Right lobe of liver (tissue), 6 donors: ENCODE data around the gene HYAL1. TPM values are rescaled to one million over a fixed set of nuclear protein-coding genes. Genes with fewer than 3 reads are reported as not detected.

Source experiments
- ATAC-seq, 4 donors: fragments of 200-7000 bp; cut with Tn5 transposase; one replicate each; pipeline ENCODE4 v1.9.1; 2020; ENCODE audit warnings: mild to moderate bottlenecking in 4 of 4, moderate library complexity in 4 of 4
- DNase-seq, 3 donors: peaks; one replicate each; pipeline ENCODE4 v3.0.0-alpha.2; 2020
- H3K27ac ChIP-seq, 3 donors: fragments of 200-600 bp; one replicate each; pipeline ENCODE4 v1.8.0; 2022
- H3K27me3 ChIP-seq, 2 donors: fragments of 200-600 bp; one replicate each; pipeline ENCODE4 v1.8.0; 2022
- H3K36me3 ChIP-seq, 4 donors: fragments of 200-600 bp; sonication (generic) in 1 of 4; one replicate each; pipeline versions ENCODE4 v1.5.1 to v1.8.0; 2017 to 2022; ENCODE audit warnings: control low read depth in 1 of 4
- H3K4me1 ChIP-seq, 4 donors: fragments of 200-600 bp; sonication (generic) in 1 of 4; one replicate each; pipeline versions ENCODE4 v1.5.1 to v1.8.0; 2017 to 2022; ENCODE audit warnings: control low read depth in 1 of 4
- H3K4me3 ChIP-seq, 3 donors: fragments of 200-600 bp; one replicate each; pipeline ENCODE4 v1.8.0; 2022
- H3K9me3 ChIP-seq, 4 donors: fragments of 200-600 bp; sonication (generic) in 1 of 4; one replicate each; pipeline versions ENCODE4 v1.5.1 to v1.8.0; 2017 to 2022; ENCODE audit warnings: control low read depth in 1 of 4
- POLR2A ChIP-seq: fragments of 450-650 bp; IDR thresholded peaks from one replicate; pipeline ENCODE4 v1.6.1; 2017; ENCODE audit warnings: antibody characterized with exemption, mild to moderate bottlenecking
- WGBS: methylation state at CpG from one replicate; pipeline ENCODE4 v1.1.6; 2018; ENCODE audit warnings: low coverage, low lambda C conversion rate; ENCODE audit not compliant: insufficient coverage; ENCODE audit errors: missing lambda C conversion rate; 5-methylcytosine and 5-hydroxymethylcytosine counted together
- intact Hi-C, 2 donors: fragments of 100-400 bp; cut with DNase I; formaldehyde crosslinking; loops; one replicate each; pipeline versions ENCODE4 v1.11.2 to v1.14.1; 2022
- total RNA-seq, 6 experiments: library from RNA; depleted of rRNA in 2 of 6; stranded (reverse); fragments of >200 nt in 2 of 6; fragmentation: NEBNext Ultra II Directional in 3 of 6; extraction: Animal tissue kit (Norgen Biotek cat#: 25700) in 3 of 6; gene quantifications; one replicate each; pipeline versions ENCODE4 v1.1.0 to v1.2.4, GENCODE V29; 2016 to 2023
- TF ChIP-seq, protein P1 (sequence below), 4 donors: fragments of 200-600 bp in 3 of 4; fragments of 450-650 bp in 1 of 4; IDR thresholded peaks; one replicate each; pipeline versions ENCODE4 v1.5.1 to v1.8.0; 2016 to 2022; ENCODE audit warnings: antibody characterized with exemption in 4 of 4, mild to moderate bottlenecking in 2 of 4
- donor health status: DM: no; HTN: yes; CAD: no.
- donor health status: DM: no; HTN: no; CAD: no.
- donor health status: DM: no; HTN: no; CAD: no.
- donor health status: DM: no; HTN: yes; CAD: no.
- donor health status: DM: no; HTN: yes; CAD: no.

The HYAL1 gene
- total RNA-seq, 6 experiments from 2014 or later = 90.6 to 157 (median 136) TPM

DNA sequence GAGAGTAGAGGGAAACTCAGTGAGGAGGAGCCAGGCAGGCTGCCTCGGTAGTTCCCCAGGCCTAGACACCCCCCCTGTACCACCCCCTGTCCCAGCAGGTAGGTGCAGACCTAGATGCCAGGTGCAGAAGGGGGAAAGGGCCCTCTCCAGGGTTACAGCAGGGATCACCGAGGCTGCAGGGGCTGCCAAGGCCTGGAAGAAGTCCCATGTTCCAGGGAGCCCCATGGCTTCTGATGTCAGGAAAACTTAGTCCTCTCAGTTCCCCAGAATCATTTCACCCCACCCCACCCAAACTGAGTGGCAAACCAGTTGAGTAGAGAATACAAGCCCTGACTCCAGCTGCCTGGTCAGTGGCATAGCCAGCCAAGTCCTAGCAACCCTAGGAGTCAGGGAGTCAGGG is 41.9 kb downstream of the HYAL1 start:
- Histone ChIP-seq H3K27me3 (no peaks in the 10 kb centered on the region), H3K9me3 (no peaks in the 10 kb centered on the region), H3K4me1 (peaks cover 0 to 10% (median 0%) of the 10 kb centered on the region in 4 donors), H3K27ac (no peak overlapping the region), H3K4me3 (no peak overlapping the region), H3K36me3 (peaks cover 0 to 18% (median 13%) of the 10 kb centered on the region in 4 donors)
- no CpG with 5 or more reads among the region's 2 CpGs for WGBS
- intact Hi-C loops = loop anchor here in 1 of 2 donors (10.0 kb wide), 1 partner anchor 137 kb away; no protein-coding TSS in a partner anchor
- ATAC-seq (no peak), DNase-seq (no peak)
- no peak for TF ChIP-seq POLR2A
- TF ChIP-seq, protein P1, sequence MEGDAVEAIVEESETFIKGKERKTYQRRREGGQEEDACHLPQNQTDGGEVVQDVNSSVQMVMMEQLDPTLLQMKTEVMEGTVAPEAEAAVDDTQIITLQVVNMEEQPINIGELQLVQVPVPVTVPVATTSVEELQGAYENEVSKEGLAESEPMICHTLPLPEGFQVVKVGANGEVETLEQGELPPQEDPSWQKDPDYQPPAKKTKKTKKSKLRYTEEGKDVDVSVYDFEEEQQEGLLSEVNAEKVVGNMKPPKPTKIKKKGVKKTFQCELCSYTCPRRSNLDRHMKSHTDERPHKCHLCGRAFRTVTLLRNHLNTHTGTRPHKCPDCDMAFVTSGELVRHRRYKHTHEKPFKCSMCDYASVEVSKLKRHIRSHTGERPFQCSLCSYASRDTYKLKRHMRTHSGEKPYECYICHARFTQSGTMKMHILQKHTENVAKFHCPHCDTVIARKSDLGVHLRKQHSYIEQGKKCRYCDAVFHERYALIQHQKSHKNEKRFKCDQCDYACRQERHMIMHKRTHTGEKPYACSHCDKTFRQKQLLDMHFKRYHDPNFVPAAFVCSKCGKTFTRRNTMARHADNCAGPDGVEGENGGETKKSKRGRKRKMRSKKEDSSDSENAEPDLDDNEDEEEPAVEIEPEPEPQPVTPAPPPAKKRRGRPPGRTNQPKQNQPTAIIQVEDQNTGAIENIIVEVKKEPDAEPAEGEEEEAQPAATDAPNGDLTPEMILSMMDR (IDR thresholded peaks at IDR 0.05) = no peak

DNA sequence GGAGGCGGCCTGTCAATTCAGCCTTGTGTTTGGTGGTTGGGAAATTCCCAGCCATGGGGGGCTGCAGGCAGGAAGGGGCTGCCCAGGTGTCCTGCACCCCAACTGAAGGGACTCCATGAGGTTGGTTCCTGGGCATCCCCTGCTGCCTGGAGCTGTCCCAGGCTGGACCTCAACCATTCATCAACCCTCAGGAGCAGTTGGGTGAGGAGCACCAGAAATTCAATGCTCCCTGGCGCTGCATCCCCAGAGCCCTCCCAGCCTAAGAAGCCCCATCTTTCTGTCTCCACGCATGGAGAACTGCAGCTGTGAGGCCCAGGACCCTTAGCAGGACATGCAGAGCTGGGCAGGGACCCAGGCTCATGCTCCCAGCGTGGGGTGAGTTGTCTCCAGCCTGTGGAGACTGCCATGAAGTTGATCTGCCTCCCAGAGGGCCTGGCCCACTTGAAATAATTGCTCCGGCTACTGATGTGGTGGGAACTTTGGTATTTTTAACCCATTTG is 42.4 kb downstream of the HYAL1 start:
- Histone ChIP-seq H3K9me3 (no peaks in the 10 kb centered on the region), H3K4me1 (peaks cover 0 to 10% (median 0%) of the 10 kb centered on the region in 4 donors), H3K4me3 (no peak overlapping the region), H3K27ac (peak overlapping the region; percentile 91 to 95 (median 95)), H3K27me3 (no peaks in the 10 kb centered on the region), H3K36me3 (peaks cover 0 to 23% (median 17%) of the 10 kb centered on the region in 4 donors)
- ATAC-seq (no peak), DNase-seq (no peak)
- TF ChIP-seq, protein P1 (IDR thresholded peaks at IDR 0.05) = no peak
- TF ChIP-seq POLR2A = no peak
- intact Hi-C loops = loop anchor here in 1 of 2 donors (10.0 kb wide), 1 partner anchor 136 kb away; no protein-coding TSS in a partner anchor
- WGBS = no CpG with 5 or more reads among the region's 5 CpGs

DNA sequence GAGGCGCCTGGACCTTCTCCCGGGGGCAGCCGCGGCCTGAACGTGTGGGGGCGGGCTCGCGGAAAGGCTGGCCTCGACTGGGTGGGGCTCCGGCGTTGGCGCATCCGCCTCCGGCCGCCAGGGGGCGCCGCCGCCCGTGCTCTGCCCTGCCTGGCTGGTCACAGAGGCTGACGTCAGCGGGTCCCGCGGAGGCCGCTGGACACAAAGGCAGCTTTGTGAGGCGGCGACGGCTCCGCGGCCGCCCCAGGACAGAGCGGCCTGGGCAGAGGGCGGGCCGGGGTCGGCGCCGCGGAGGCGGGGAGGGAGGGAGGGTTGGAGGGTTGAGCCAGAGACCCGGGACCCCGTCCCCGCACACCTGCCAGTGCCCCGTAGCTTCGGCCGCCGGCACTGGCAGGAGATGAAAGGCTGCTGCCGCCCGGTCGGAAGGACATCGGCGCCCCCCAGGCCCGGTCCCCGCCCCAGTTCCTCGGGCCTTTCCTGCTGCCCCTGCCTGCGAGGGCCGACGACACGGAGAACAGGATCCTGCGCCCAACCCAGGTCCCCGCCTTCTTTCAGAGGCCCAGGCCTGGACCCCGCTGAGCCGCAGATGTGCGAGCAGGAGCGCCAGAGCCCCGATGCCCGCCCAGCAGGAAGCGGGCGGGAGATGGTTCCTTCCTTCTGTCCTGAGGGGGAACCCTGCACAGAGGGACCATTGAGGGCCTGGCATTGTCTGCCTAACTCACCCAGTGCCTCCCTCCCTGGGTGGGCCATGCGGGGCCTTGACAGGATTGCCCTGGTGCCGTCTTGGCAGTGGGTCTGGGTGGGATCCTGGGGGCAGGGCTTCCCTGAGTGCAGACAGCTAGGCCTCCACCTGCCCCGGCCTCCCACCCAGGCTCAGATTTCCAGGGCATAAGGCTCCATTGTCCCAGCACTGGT is 43.1 kb downstream of the HYAL1 start:
- peak overlapping the region; percentile 91 to 95 (median 95) for H3K27ac ChIP-seq
- peak overlapping the region; percentile 52 to 60 (median 56) for H3K4me3 ChIP-seq
- no CpG with 5 or more reads among the region's 70 CpGs for WGBS
- intact Hi-C loops = loop anchor here in 1 of 2 donors (10.0 kb wide), 1 partner anchor 135 kb away; no protein-coding TSS in a partner anchor
- no peaks in the 10 kb centered on the region for H3K9me3 ChIP-seq
- peak; percentile 94 to 96 (median 95) for DNase-seq
- peak; percentile 83 to 96 (median 90) for ATAC-seq
- H3K4me1 ChIP-seq = peaks cover 0 to 13% (median 2%) of the 10 kb centered on the region in 4 donors
- H3K27me3 ChIP-seq = no peaks in the 10 kb centered on the region
- H3K36me3 ChIP-seq = peaks cover 0 to 24% (median 18%) of the 10 kb centered on the region in 4 donors
- TF ChIP-seq POLR2A = peak; percentile 69
- TF ChIP-seq, protein P1 (IDR thresholded peaks at IDR 0.05) = peak; percentile 97 to 99 (median 98)

DNA sequence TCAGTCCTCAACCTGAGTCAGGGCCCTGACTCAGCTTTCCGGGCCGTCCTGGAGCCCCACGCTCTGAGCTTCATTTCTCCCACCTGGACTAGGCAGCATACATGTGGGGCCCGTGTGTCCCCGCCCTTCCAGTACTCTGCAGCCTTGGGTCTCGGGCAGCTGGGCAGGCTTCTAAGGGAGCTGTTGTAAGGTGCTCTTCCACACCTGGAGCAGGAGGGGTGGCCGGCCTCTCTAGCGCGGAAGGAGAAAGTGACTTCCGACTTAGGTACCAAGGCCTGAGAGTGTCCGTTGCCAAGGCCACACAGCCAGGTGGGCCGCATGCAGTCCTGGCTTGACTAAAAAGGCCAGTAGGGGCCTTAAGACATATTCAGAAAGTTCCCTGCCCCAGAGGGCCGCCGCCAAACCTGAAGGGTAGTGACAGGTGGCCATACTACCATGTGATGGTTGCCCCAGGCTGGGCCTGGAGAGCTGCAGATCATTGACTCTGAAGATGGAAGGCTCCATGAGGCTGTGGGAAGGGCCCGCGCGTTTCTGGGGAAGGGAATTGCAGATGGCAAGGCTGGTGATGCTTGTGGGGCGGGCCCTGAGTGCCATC is 43.8 kb downstream of the HYAL1 start:
- intact Hi-C loops = loop anchor here in 1 of 2 donors (10.0 kb wide), 1 partner anchor 135 kb away; no protein-coding TSS in a partner anchor
- no CpG with 5 or more reads among the region's 18 CpGs for WGBS
- H3K4me1 ChIP-seq = peaks cover 0 to 21% (median 6%) of the 10 kb centered on the region in 4 donors
- H3K27ac ChIP-seq = peak overlapping the region in 2 of 3 donors; percentile 95
- peaks cover 0 to 26% (median 18%) of the 10 kb centered on the region in 4 donors for H3K36me3 ChIP-seq
- H3K27me3 ChIP-seq = no peaks in the 10 kb centered on the region
- ATAC-seq (no peak), DNase-seq (no peak)
- TF ChIP-seq, protein P1 (IDR thresholded peaks at IDR 0.05) = no peak
- no peak for TF ChIP-seq POLR2A
- H3K4me3 ChIP-seq = peak overlapping the region in 2 of 3 donors; percentile 56 to 60
- no peaks in the 10 kb centered on the region for H3K9me3 ChIP-seq
